Kidney epithelial cell (primary cell): ENCODE results near the gene SOCS2. TPM values are rescaled to one million over a fixed set of nuclear protein-coding genes. Genes with fewer than 3 reads are reported as not detected.

Experiments
- DNase-seq: peaks from one replicate; pipeline ENCODE4 v3.0.0-alpha.2; 2010; ENCODE audit warnings: low read depth
- H3K27me3 ChIP-seq: 2 replicates; pipeline ENCODE4 v1.6.0; 2011; ENCODE audit warnings: low read length; ENCODE audit not compliant: control insufficient read depth, insufficient read depth
- H3K36me3 ChIP-seq: 2 replicates; pipeline ENCODE4 v1.5.1; 2011; ENCODE audit warnings: low read length; ENCODE audit not compliant: control insufficient read depth, insufficient read depth
- H3K4me3 ChIP-seq: 2 replicates; pipeline ENCODE4 v1.5.1; 2011; ENCODE audit warnings: low read depth, mild to moderate bottlenecking, control low read depth, low read length
- total RNA-seq: library from RNA; depleted of rRNA; stranded (reverse); fragments of >200 nt; gene quantifications from 2 replicates; pipeline ENCODE4 v1.2.3, GENCODE V29; 2015
- TF ChIP-seq, protein P1 (sequence below): IDR thresholded peaks from 2 replicates; pipeline ENCODE4 v1.5.1; 2011; ENCODE audit warnings: mild to moderate bottlenecking, moderate library complexity, low read length, control low read depth, inconsistent platforms; ENCODE audit not compliant: insufficient read depth, poor library complexity, severe bottlenecking

Gene SOCS2, protein sequence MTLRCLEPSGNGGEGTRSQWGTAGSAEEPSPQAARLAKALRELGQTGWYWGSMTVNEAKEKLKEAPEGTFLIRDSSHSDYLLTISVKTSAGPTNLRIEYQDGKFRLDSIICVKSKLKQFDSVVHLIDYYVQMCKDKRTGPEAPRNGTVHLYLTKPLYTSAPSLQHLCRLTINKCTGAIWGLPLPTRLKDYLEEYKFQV
- total RNA-seq, result 30.9 and 33.8 TPM in 2 replicates

DNA sequence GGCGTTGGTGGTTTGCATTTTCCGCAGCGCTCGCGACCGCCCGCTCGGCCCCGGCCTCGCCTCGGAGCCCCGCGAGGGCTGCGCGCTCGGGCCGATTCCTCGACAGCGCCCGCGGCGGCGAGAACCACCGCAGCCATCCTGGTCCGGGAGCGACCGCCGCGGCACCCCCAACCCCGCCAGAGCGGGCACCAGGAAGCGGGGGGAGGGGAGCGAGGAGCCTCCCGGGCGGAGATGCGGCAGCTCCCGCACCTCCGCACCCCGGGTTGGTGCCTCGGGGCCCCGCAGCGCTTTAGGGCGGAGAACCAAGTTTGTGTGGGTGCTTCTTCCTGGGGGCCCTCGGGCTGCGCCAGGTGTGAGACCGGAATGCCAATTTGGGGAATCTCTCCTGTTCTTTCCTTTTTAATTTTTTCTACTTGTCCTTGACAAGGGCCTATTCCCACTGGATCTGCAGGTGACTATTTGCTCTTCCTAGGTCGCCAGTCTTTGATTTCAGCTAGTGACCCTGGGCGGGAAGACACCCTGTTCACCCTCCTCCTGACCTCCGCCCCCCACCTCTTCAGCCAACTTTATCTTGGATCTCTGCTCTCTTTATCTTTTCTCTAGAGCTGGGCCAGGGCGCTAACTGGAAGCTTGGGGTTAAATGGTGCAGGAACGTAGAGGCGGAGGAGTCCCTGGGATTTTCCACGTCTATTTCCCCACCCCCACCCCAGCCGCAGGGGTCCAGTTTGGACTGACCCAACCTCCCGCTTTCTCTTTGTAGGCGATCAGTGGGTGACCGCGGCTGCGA, at the start of gene SOCS2:
SOCS2 (plus strand) TSS at position 751 of the 787 bp plus-strand sequence. CDS start 223 bp downstream, outside the sequence.
- TF ChIP-seq, protein P1, sequence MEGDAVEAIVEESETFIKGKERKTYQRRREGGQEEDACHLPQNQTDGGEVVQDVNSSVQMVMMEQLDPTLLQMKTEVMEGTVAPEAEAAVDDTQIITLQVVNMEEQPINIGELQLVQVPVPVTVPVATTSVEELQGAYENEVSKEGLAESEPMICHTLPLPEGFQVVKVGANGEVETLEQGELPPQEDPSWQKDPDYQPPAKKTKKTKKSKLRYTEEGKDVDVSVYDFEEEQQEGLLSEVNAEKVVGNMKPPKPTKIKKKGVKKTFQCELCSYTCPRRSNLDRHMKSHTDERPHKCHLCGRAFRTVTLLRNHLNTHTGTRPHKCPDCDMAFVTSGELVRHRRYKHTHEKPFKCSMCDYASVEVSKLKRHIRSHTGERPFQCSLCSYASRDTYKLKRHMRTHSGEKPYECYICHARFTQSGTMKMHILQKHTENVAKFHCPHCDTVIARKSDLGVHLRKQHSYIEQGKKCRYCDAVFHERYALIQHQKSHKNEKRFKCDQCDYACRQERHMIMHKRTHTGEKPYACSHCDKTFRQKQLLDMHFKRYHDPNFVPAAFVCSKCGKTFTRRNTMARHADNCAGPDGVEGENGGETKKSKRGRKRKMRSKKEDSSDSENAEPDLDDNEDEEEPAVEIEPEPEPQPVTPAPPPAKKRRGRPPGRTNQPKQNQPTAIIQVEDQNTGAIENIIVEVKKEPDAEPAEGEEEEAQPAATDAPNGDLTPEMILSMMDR, result no peak
- H3K36me3 ChIP-seq, result no peaks in the 10 kb centered on the region
- DNase-seq, result no peak
- H3K27me3 ChIP-seq, result peaks cover 10% of the 10 kb centered on the region
- H3K4me3 ChIP-seq, result peak within 1 kb of the TSS; percentile 75

DNA sequence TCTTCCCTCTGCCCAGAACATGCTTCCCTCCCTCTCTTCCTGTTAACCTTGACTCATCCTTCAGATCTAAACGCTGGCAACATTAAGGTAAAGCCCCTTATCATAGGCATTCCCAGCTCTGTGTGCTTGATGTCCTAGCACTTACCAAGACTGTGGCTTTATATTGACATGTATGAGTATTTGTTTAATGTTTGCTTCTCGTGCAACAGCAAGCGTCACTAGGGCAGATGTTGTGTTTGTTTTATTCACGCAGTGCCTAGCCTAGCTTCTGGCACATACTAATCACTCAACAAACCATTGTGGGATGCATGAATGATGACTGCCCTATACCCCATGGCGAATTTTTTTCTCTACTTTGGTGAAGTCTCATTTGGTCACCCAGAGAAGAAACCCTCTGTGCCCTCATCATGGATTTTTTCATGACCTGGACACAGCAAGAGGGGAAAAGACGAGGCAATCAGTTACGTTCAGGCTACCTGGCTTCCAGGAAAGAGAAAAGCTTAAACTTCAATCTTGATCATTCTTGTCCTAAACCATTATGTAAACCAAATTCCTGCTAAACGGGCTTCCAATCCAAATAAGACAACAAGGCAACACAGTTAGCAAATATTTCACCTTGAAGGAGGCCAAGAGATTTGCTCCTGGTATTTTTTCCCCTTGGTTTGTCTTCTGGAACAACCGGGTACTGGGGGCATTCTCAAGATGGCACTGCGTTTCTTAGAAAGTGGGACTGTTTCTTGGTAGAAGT, 47.9 kb upstream of the SOCS2 start:
- TF ChIP-seq, protein P1, result no peak
- Histone ChIP-seq H3K4me3 (no peak overlapping the region), H3K27me3 (no peaks in the 10 kb centered on the region), H3K36me3 (no peaks in the 10 kb centered on the region)
- no peak for DNase-seq

DNA sequence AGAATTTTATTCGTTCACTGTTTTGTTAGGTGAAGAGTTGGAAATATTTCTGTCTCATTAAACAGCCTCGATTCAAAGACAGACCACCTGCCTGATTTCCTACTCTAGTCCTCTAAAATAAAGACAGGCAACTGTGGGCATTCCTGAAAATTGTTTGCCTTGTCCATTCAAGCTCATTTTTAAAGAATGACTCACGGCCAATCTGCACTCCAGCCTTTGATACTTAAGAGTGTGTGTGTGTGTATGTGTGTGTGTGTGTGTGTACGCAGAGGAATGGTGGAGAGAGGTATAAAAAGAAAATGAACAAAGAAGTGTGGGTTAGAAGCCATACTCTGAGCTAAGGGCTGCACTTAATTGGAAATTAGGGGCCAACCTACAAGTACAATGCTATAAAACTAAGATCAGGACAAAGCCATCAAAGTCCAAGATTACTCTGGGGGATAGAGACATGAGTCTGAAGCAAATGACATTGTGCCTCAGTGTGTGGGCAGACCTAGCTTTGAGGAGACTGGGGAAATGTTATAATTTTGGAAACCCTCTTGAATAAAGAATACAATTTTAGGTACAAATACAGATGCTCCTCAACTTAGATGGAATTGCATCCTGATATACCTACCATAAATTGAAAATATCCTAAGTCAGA, 45.6 kb upstream of the SOCS2 start:
- H3K27me3 ChIP-seq, result no peaks in the 10 kb centered on the region
- DNase-seq, result peak; percentile 87
- H3K36me3 ChIP-seq, result no peaks in the 10 kb centered on the region
- no peak overlapping the region for H3K4me3 ChIP-seq
- TF ChIP-seq, protein P1, result no peak

DNA sequence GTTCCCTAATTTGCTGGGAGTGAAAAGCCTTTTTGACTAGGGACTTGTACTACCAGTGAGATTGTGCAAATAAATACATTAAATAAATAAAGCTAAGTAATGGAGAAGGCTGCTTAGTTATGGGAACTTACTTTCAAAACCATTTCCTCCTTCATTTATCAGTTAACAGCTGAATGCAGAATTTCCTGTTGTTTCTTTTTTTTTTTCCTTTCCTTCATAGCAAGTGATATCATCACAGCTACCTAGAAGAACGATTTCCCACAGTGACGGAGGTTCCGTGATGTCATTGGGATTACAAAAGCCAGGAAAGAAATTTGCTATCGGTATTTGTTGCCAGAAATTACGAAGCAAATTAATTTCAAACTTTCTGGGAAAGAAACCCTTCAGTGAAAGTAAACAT, 42.1 kb upstream of the SOCS2 start:
- DNase-seq, result no peak
- TF ChIP-seq, protein P1, result no peak
- Histone ChIP-seq H3K27me3 (no peaks in the 10 kb centered on the region), H3K36me3 (no peaks in the 10 kb centered on the region), H3K4me3 (no peak overlapping the region)

DNA sequence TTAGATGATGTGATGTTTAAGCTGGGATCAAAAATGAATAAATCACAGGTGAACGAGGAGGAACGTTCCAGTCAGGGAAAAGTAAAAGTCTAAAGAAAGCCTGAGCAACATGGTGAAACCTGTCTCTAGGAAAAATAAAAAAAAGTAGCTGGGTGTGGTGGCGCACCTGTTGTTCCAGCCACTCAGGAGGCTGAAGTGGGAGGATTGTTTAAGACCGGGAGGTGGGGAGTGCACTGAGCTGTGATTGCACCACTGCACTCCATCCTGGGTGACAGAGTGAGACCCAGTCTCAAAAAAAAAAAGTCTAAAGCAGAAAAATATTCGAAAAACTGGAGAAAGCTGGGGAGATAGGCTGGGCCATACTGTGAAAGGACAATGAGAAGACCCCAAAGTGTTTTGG, 39.2 kb upstream of the SOCS2 start:
- Histone ChIP-seq H3K4me3 (no peak overlapping the region), H3K36me3 (no peaks in the 10 kb centered on the region), H3K27me3 (no peaks in the 10 kb centered on the region)
- DNase-seq, result no peak
- TF ChIP-seq, protein P1, result no peak
